HEK293T (cell line): ENCODE results near the gene RENBP.

Source experiments
- ARNT ChIP-seq: fragments of 450-650 bp; IDR thresholded peaks from 2 replicates; pipeline ENCODE4 v1.6.1; 2017; ENCODE audit warnings: mild to moderate bottlenecking
- FOXA1 ChIP-seq: fragments of 450-650 bp; IDR thresholded peaks from 2 replicates; pipeline ENCODE4 v1.6.1; 2016; ENCODE audit warnings: mild to moderate bottlenecking
- FOXK2 ChIP-seq: fragments of 450-650 bp; IDR thresholded peaks from 2 replicates; pipeline ENCODE4 v1.6.1; 2016; ENCODE audit warnings: mild to moderate bottlenecking
- HDGF ChIP-seq: fragments of 450-650 bp; IDR thresholded peaks from 2 replicates; pipeline ENCODE4 v1.6.1; 2017; ENCODE audit warnings: antibody characterized with exemption, borderline replicate concordance
- L3MBTL2 ChIP-seq: fragments of 450-650 bp; conservative IDR thresholded peaks from 2 replicates; pipeline ENCODE4 v1.6.1; 2016; ENCODE audit warnings: mild to moderate bottlenecking
- SP1 ChIP-seq: fragments of 450-650 bp; IDR thresholded peaks from 2 replicates; pipeline ENCODE4 v1.6.1; 2017
- TARDBP ChIP-seq: fragments of 450-650 bp; IDR thresholded peaks from 2 replicates; pipeline ENCODE4 v1.6.1; 2016
- ZNF384 ChIP-seq: fragments of 450-650 bp; IDR thresholded peaks from 2 replicates; pipeline ENCODE4 v1.6.1; 2016

DNA sequence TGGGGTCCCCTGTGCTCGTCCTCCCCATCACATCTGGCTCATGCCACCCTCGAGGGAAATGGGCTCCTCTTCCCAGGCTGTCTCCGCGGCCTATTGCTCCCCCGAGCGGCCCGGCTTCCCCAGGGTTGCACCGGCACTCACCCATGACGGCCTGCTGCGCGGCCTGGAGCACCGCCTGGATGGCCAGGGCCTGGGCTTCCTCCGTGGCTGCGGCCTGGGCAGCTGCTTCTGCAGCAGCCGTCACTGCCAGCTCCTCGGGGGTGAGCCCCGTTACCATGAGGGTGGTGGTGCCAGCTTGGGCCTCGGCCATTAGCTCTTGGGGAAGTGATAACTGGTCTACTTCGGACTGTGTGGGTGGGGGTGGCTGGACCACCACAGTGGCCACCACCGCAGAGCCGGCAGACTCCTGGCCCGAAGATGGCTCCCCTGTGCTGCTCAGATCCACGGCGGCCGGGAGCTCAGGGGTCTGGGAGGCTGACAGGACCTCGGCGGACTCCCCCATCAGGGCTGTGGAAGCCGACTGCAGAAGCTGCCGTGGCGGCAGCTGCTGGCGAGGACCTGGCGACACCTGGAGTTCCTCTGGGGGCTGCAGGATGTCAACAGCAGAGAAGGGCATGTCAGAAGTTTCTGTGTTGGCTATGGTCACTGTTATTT lies 8.1 kb upstream of the RENBP start:
- TF ChIP-seq FOXK2 (no peak), TARDBP (no peak), SP1 (no peak), FOXA1 (no peak), L3MBTL2 (no peak), ZNF384 (no peak), HDGF (no peak), ARNT (no peak)
